T-helper 1 cell (primary cell): ENCODE measurements around the gene CPAMD8.
"Not testable (repeated sequence)": the region's sequence is repeated elsewhere in the genome, so short reads cannot be mapped to it uniquely, and the experiment has no call there.

Source experiments
- DNase-seq, 5 donors: peaks; one replicate each; pipeline ENCODE4 v3.0.0-alpha.2; 2012 to 2020

Gene CPAMD8

GRCh38 chr19:17037966-17038500 is 11.4 kb upstream of the CPAMD8 start:
- DNase-seq, result no peak

GRCh38 chr19:17037184-17037583 is 10.6 kb upstream of the CPAMD8 start:
- DNase-seq, result no peak

GRCh38 chr19:17036640-17037039 is 10.0 kb upstream of the CPAMD8 start:
- no peak for DNase-seq

- DNase-seq, result no peak
Observed at GRCh38 chr19:17035842-17036424, 9.3 kb upstream of the CPAMD8 start.

- no peak for DNase-seq
Observed at GRCh38 chr19:17031741-17032140, 5.1 kb upstream of the CPAMD8 start.

- DNase-seq, result no peak
Observed at GRCh38 chr19:17027535-17027975, 945 bp upstream of the CPAMD8 start.

GRCh38 chr19:17025991-17026658 is 485 bp downstream of the CPAMD8 start:
- peak in 1 of 5 donors; percentile 5 for DNase-seq

GRCh38 chr19:17025361-17025760 is 1.2 kb downstream of the CPAMD8 start:
- no peak for DNase-seq

GRCh38 chr19:17024941-17025340 is 1.7 kb downstream of the CPAMD8 start:
- not testable (repeated sequence) for DNase-seq

- DNase-seq, result no peak
Observed at GRCh38 chr19:17023805-17024204, 2.8 kb downstream of the CPAMD8 start.

GRCh38 chr19:17022738-17023137 is 3.9 kb downstream of the CPAMD8 start:
- DNase-seq, result no peak

- DNase-seq, result no peak
Observed at GRCh38 chr19:17021793-17022590, 4.6 kb downstream of the CPAMD8 start.

- DNase-seq, result no peak
Observed at GRCh38 chr19:17021328-17021727, 5.3 kb downstream of the CPAMD8 start.

GRCh38 chr19:17020823-17021222 is 5.8 kb downstream of the CPAMD8 start:
- no peak for DNase-seq

GRCh38 chr19:17020385-17020784 is 6.2 kb downstream of the CPAMD8 start:
- DNase-seq, result no peak

- not testable (repeated sequence) for DNase-seq
Observed at GRCh38 chr19:17014212-17014861, 12.3 kb downstream of the CPAMD8 start.

GRCh38 chr19:17011485-17011884 is 15.1 kb downstream of the CPAMD8 start:
- DNase-seq, result no peak

GRCh38 chr19:17006579-17006978 is 20.0 kb downstream of the CPAMD8 start:
- no peak for DNase-seq

GRCh38 chr19:17005000-17005399 is 21.6 kb downstream of the CPAMD8 start:
- DNase-seq, result no peak

- DNase-seq, result no peak
Observed at GRCh38 chr19:17004386-17004785, 22.2 kb downstream of the CPAMD8 start.

- no peak for DNase-seq
Observed at GRCh38 chr19:17002455-17002854, 24.2 kb downstream of the CPAMD8 start.

GRCh38 chr19:17001603-17002183 is 24.9 kb downstream of the CPAMD8 start:
- peak; percentile 57 to 90 (median 76) for DNase-seq
